NCI-H1417 treated with DMSO at 0.1 percent for 48 hours (cell line): ENCODE results near the gene ETV6.

Experiments
- DNase-seq: peaks from one replicate; lab custom pipeline; 2025; lab: John Stamatoyannopoulos, UW

The ETV6 gene

GRCh38 chr12:11718768-11719253 lies 69.3 kb downstream of the ETV6 start:
- DNase-seq, result no peak

GRCh38 chr12:11719678-11720099 lies 70.2 kb downstream of the ETV6 start:
- no peak for DNase-seq

DNA sequence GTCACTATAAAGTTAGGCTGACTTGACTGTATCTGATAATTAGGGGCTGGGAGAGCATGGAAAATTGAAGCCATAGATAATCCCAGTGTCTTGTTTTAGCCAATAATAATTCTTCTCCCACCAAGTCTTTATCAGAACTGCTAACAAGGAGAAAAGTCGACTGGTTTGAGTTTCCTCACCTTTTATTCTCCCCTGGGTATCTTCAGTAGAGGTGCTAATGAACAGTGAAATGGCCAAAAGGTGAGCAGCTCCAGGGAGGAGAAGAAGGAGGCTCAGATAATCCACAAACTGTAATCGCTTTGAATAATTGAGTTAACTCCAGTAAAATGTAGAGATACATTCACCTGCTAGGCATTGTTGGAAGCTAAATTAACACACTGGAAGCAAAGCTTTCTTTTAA lies 72.6 kb downstream of the ETV6 start:
- DNase-seq, result no peak

DNA sequence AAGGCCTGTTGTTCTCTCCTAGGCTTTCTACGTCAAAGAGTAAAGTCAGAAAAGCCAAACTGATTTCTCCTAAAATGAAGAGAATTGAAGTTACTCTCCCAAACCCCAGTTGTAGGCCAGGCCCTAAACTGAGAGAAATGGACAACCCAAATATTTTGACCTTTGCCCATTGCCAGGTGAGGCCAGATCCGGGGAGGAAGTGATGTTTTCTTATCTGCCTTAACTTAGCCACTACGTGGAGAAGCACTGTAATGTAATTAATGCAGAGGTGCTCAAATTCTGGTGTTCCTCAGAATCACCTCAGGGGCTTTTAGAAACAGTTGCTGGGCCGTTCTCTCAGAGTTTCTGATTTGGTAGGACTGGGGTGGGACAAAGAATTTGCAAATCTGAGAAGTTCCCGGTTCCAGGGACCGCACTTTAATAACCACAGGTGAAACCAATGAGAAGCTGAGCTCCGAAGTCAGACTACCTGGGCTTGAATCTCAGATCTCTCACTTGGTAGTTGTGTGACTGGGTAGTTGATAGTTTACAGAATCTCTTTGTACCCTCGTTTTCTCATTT lies 73.2 kb downstream of the ETV6 start:
- no peak for DNase-seq

GRCh38 chr12:11723993-11724392 lies 74.5 kb downstream of the ETV6 start:
- no peak for DNase-seq

GRCh38 chr12:11724888-11725311 lies 75.4 kb downstream of the ETV6 start:
- DNase-seq, result no peak

- no peak for DNase-seq
Observed at GRCh38 chr12:11725686-11726085, 76.2 kb downstream of the ETV6 start.

DNA sequence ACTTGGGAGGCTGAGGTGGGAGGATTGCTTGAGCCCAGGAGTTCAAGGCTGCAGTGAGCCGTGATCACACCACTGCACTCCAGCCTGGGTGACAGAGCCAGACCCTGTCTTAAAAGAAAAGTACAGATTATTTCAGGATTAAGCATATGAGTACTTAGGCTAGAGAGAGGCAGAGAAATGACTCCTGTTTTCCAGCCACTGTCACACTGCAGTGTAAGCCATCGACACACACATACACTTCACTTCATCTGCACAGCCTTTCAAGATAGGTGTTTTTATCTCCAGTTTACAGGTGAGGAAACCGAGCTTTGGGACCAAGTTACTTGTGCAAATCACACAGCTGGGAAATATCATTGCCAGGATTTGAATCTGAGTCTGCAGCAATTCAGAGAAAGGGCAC lies 77.2 kb downstream of the ETV6 start:
- DNase-seq, result no peak

GRCh38 chr12:11727133-11727664 lies 77.7 kb downstream of the ETV6 start:
- no peak for DNase-seq

DNA sequence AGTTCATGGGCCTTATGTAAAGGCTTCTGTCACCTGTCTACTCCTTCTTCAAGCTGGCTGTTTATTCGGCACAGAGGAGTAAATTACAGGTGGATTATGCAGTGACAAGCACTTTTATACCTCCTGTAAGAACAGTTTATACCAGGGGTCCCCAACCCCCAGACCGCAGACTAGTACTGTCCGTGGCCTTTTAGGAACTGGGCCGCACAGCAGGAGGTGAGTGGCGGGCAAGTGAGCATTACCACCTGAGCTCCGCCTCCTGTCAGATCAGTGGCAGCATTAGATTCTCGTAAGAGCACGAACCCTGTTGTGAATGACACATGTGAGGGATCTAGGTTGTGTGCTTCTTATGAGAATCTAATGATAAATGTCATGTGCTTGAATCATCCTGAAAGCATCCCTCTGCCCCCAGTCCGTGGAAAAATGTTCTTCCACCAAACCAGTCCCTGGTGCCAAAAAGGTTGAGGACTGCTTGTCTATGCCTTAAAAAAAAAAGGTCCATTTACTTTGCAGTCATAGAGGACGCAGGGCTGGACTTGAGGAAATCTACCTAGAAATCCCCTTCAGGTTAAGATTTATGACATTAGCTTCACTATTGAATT lies 78.8 kb downstream of the ETV6 start:
- DNase-seq, result no peak

GRCh38 chr12:11729008-11729407 lies 79.5 kb downstream of the ETV6 start:
- DNase-seq, result no peak

DNA sequence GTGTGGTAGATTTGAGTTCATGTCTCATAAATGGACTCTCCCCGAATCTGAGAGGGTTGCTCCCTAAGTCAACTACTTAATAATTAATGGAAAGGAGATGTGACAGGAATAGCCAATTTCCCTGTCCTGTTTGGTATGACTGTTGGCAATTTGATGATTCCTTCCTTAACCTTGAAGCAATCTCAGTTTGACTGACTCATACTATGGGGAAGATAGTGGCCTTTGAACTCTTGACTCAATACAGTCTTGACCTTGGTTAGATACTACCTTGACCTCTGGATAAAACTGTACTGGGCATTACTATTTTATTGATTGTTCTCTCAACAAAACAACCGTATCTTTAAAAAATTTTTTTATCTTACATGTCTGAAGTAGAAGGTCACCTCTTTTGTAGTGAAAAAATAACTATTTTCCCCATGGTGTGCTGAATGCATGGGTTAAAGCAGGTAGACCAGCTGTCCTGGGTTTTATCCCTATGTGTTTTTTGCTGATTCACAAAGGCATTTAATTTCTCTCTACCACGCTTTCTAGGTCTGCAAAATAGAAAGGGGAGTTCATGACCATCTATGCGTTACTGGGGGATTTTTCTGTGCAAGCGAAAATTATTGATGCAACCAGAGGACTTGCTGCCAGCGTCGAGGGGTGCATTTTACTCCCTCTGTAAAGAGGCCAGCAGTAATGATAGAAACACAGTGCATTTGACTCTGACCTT lies 80.1 kb downstream of the ETV6 start:
- no peak for DNase-seq

DNA sequence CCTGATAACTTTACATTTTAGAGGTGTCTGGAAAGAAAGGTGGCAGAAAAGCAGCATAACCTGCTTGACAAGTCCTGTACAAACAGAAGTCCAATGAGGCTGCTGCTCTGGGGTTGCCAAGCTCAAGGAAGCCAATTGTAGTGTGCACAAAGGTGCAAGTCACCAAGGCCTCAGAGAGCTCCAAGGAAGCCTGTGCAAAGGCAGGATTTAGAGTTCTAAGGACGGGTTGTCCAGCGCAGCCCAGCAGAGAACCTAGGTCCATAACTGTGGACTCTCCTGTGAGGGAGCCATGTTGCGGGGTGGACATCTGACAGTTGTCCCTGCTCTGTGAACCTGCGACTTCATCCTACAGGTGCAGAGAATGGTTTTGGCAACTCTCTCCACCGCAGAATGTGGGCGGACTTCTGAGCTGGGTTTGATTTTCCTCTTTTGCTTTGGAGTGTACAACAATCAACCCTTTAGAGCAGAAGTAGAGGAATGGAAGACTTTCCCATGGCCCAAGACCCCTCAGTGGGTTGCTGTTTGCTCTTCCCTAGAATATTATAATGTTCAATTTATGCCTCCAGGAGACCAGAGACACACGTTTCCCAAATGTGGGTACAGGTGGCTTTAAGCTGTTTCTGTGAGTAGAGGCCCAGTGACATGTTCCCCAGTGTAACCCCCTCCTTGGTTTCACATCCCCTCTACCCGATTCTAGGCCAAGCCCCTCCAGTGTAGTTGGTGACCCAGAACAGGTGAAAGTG lies 81.0 kb downstream of the ETV6 start:
- no peak for DNase-seq

DNA sequence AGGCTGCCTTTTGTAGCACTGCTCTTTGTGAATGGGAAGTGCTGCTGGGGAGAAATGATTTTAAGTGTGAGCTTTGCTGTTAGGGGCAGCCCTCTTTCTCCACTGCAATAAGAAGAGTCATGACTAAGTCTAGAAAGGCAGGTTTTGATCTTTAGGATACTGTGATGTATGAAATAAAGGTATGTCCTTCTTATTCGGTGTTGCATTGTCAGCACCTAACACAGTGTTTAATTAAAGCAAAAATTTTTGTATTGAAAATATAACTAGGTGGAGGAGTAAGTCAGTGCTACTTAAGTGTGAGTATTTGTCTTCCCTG lies 81.5 kb downstream of the ETV6 start:
- no peak for DNase-seq

GRCh38 chr12:11731455-11731854 lies 82.0 kb downstream of the ETV6 start:
- DNase-seq, result no peak

- DNase-seq, result no peak
Observed at GRCh38 chr12:11732023-11732422, 82.5 kb downstream of the ETV6 start.

DNA sequence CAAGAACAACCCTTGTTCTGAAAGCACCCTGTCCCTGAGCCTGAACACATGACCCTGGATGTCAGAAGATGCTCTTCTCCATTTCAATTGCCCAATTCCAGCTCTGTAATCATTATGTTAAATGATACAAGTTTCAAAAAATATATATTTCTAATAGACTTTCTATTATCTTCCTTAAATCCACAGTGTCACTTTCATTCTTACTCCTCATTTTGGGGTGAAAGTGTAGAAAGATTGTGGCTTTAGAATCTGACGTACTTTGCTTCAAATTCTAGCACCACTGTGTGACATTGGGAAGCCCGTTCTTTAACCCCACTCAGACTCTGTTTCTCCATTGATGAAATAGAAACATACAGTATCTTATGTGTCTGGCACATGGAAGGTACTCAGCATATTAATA lies 83.2 kb downstream of the ETV6 start:
- no peak for DNase-seq

GRCh38 chr12:11734580-11735180 lies 85.2 kb downstream of the ETV6 start:
- no peak for DNase-seq

DNA sequence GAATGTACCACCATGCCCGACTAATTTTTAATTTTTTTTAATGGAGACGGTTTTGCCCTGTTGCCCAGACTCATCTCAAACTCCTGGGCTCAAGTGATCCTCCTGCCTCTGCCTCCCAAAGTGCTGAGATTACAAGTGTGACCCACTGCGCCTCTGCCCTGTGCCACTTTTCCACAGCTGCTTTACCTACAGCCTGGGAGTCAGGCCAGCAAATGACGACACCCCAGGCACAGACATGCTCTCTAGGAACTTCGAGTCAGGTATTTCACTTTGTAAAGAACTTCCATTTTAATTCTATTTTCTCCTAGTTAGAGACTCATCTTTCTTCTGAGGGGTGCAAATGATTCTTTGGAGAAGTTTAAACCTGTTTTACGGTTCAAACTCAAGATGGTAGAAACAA lies 89.0 kb downstream of the ETV6 start:
- no peak for DNase-seq

DNA sequence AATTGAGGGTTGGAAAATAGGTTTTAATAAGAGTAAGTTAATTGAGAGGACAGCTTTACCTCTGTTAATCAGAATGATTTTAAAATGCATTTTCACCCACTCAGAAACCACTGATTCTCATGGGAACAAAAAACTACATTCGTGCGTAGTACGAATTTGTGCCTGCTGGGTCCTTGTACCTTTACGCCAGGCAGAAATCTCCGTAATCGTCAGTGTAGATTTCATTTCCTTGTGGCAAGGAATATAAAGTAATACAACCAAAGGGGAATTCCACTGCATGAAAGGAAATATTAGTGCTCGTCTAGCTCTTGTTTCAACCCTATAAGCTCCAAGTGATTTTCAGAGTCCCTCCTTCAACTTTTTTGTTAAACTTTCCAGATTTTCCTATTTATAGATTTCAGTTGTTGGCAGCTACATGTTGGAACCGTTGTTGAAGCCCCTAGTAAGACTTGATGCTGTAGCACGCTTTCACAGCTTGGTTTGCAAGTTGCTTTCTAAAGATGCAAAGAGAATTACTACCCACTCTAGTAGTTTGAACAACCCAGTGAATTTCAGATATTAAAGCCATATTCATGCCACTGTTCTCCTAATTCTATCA lies 90.6 kb downstream of the ETV6 start:
- DNase-seq, result no peak

DNA sequence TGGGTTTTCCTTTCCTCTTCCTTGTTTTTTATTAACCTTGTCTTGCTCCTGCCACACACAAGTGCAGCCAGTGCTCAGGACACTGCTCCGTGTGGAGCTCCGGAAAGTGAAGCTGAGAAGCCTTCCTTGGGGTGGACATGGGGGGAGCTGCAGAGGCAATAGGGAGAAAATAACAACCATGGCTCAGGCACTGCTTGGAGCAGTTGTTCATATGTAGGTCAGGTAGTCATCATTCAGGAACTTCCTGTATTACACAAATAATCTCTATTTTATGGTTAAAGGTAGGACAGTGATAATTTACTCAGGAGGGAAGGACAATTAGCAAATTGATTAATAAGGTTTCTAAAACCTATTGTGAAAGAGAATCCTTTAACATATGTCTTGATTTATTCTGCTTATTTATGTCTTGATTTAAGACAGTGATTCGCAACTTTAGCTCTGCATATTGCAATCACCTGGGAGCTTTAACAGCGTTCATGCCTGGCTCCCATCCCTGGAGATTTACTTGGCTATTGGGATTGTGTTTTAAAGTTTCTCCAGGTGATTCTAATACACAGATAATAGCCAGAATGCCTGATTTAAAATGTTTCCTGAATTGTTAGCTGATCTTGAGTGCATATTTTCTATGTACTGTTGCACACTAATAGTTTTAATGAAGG lies 92.1 kb downstream of the ETV6 start:
- no peak for DNase-seq
